Ishikawa (cell line): Measurements from ENCODE around the gene SLX9.

Experiments used
- CEBPB ChIP-seq: IDR thresholded peaks from 2 replicates; pipeline ENCODE4 v1.6.1; 2012
- CREB1 ChIP-seq: IDR thresholded peaks from 2 replicates; pipeline ENCODE4 v1.6.1; 2012; ENCODE audit warnings: low read depth
- EGR1 ChIP-seq: IDR thresholded peaks from 2 replicates; pipeline ENCODE4 v1.6.1; 2012
- EP300 ChIP-seq: IDR thresholded peaks from 2 replicates; pipeline ENCODE4 v1.6.1; 2012; ENCODE audit warnings: borderline replicate concordance
- FOXM1 ChIP-seq: IDR thresholded peaks from 2 replicates; pipeline ENCODE4 v1.6.1; 2012; ENCODE audit warnings: low read depth, borderline replicate concordance
- MAX ChIP-seq: IDR thresholded peaks from 2 replicates; pipeline ENCODE4 v1.6.1; 2012
- NFIC ChIP-seq: IDR thresholded peaks from 2 replicates; pipeline ENCODE4 v1.6.1; 2012
- RAD21 ChIP-seq: IDR thresholded peaks from 2 replicates; pipeline ENCODE4 v1.6.1; 2012; ENCODE audit warnings: low read depth
- REST ChIP-seq: IDR thresholded peaks from 2 replicates; pipeline ENCODE4 v1.6.1; 2012; ENCODE audit warnings: low read depth, mild to moderate bottlenecking
- TAF1 ChIP-seq: IDR thresholded peaks from 2 replicates; pipeline ENCODE4 v1.6.1; 2012; ENCODE audit warnings: low read depth, mild to moderate bottlenecking
- TCF12 ChIP-seq: IDR thresholded peaks from 2 replicates; pipeline ENCODE4 v1.6.1; 2012; ENCODE audit warnings: low read depth
- TEAD4 ChIP-seq: IDR thresholded peaks from 2 replicates; pipeline ENCODE4 v1.6.1; 2012
- USF1 ChIP-seq: IDR thresholded peaks from 2 replicates; pipeline ENCODE4 v1.6.1; 2012
- YY1 ChIP-seq: IDR thresholded peaks from 2 replicates; pipeline ENCODE4 v1.6.1; 2012; ENCODE audit warnings: low read depth
- ZBTB7A ChIP-seq: IDR thresholded peaks from 2 replicates; pipeline ENCODE4 v1.6.1; 2012; ENCODE audit warnings: low read depth

SLX9 gene

DNA sequence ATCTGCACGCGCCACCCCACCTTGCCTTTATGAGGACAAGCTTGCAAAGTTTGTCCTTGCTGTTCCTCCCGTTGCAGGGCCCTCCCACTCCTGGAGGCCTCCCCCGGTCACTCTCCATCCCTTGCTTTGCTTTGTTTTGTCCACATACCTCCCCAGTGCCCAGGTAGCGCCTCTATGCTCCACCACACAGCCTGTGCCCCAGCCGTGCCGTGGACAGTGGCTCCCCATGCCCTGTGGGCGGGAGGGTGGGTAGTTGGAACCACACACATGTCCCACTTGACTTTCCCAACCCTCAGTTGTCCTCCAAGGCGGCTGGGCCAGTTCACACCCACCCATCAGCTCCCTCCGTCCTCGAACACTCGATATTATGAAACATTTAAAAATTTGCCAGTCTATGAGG lies 24.6 kb downstream of the SLX9 start:
- TF ChIP-seq ZBTB7A = no peak
- no peak for TF ChIP-seq CREB1
- TF ChIP-seq TEAD4 = no peak
- TF ChIP-seq USF1 = no peak
- TF ChIP-seq TAF1 = no peak

GRCh38 chr21:44965251-44966022 lies 25.6 kb downstream of the SLX9 start:
- TF ChIP-seq CREB1 = no peak
- no peak for TF ChIP-seq EGR1
- no peak for TF ChIP-seq RAD21

DNA sequence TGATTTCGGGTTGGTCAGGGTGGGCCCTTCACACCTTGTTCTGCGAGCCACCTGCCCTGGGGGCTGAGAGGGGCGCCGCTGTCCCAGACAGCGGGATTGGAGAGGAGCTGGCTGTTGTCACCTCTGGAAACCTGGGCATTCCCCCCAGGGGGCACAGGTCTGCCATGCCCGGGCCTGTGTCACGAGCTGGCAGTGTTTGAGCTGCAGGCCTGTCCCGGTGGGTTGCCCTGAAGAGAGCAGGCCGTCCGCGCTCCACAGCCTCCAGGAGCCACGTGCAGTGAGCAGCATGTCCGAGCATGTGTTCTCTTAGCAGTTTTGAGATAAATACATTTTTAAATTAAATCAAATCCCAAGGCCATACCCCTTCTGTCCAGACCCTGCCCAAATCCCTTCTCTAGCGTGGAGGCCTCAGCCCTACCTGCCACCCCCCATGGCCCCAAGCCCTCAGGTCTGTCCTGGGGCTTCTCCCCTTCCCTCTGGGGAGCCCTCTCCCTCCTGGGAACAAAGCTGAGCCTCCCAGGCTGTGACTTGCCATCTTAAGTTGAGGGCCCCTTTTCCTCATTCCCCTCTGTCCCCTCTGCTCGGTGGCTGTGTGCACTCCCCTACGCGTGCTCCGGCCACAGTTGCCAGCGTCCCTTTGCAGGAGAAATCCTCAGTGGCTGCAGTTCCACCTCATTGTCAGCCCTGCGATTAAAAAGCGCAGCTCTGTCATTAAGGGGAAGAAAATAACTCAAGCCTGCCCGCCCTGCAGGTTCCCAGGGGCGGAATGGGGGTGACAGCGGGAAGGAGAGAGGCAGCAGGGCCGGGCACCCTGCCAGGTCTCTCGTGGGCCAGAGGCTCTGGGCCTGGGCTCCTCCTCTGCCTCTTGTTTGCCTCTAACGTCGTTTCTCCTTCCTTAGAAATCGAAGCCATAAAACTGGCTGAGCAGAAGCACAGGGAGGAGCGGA lies 26.6 kb downstream of the SLX9 start:
- TF ChIP-seq NFIC = no peak
- TF ChIP-seq USF1 = no peak
- TF ChIP-seq FOXM1 = no peak

GRCh38 chr21:44967082-44968047 lies 27.5 kb downstream of the SLX9 start:
- TF ChIP-seq CEBPB (no peak), CREB1 (no peak), MAX (no peak), REST (no peak), TEAD4 (no peak), RAD21 (no peak), TAF1 (no peak), TCF12 (no peak), NFIC (no peak), YY1 (no peak), USF1 (no peak), ZBTB7A (no peak), FOXM1 (no peak), EP300 (no peak), EGR1 (no peak)

- no peak for TF ChIP-seq TEAD4
- TF ChIP-seq CEBPB = no peak
- TF ChIP-seq RAD21 = no peak
- TF ChIP-seq EP300 = no peak
- TF ChIP-seq TCF12 = no peak
- TF ChIP-seq MAX = no peak
- no peak for TF ChIP-seq EGR1
- no peak for TF ChIP-seq REST
Measured at GRCh38 chr21:44969066-44969670, 29.3 kb downstream of the SLX9 start.
